HG02642 (cell line): ENCODE data around the gene KCNS1.

Source experiments
- ATAC-seq: cut with Tn5 transposase; IDR thresholded peaks from one replicate; pipeline ENCODE4 v1.9.1; 2021; ENCODE audit warnings: mild to moderate bottlenecking; ENCODE audit not compliant: unreplicated experiment, poor library complexity

Gene KCNS1

DNA sequence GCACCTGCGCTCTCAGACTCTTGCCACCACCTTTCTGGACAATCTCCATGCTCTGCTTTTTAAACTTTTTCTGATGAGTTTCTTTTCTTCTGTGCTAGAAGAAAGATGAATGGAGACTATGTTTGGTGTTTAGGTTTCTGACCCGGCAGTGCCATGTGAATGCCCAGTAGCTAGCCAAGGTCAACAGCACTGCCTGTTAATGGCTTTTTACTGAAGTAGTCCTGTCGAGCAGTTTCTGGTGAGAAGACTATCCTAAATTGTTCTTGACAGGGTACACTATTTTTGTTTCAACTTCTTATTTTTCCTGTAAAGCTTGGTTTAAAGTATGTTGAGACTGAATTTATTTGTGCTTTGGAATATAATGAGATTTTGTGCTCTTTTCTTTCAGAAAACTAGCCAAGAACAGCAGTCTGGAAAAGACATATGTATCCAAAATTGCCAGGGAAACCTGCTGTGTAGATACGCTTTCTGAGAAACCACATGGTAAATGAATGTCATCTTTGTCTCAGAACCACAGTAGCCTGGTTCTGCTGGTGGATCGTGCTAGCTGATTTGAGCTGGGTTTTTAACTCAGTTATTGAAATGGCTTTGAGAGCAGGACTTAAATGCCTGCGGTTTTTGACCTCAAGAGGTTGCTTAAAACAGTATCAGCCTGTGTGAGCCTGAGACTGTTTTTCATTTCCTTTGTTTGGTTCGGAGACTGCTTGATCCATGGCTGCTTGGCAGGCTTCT is 48.1 kb downstream of the KCNS1 start:
- no peak for ATAC-seq

DNA sequence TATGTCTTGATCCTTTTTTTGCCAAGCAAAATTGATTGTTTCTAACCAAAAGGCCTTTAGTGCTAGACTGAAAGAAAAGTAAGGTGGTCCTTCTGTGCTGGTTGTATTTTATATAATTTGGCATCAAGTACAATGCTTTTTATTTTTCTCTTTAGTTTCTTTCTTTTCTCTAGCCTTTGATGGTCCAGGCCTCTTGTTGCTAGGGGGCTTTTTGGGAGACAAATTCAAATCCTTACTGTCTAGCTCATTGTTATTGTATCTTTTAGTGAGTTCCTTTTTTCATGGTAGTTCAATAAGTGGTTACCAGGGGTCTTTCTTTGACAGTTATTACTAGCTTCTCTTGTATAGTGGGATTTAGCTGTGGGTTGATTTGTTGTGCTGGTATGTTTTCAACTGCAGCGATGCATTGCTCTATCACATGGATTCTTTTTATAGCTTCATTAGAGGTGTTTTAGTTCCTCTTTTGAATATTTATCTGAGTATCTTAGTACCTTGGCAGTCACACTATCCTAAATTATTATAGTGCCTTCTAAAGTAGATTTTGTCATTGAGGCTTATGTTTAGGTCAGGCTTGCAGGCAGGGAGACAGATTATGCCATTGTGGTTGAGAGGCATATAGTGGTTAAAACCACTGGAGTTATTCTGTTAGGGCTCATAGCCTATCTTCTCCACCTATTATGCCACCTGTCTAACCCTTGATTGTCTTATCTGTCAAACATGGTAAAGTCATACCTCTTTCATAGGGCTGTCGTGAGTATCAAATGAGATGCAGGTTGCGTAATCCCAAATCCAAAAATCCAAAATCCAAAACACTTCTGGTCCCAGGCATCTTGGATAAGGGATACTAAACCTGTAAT is 49.5 kb downstream of the KCNS1 start:
- no peak for ATAC-seq

DNA sequence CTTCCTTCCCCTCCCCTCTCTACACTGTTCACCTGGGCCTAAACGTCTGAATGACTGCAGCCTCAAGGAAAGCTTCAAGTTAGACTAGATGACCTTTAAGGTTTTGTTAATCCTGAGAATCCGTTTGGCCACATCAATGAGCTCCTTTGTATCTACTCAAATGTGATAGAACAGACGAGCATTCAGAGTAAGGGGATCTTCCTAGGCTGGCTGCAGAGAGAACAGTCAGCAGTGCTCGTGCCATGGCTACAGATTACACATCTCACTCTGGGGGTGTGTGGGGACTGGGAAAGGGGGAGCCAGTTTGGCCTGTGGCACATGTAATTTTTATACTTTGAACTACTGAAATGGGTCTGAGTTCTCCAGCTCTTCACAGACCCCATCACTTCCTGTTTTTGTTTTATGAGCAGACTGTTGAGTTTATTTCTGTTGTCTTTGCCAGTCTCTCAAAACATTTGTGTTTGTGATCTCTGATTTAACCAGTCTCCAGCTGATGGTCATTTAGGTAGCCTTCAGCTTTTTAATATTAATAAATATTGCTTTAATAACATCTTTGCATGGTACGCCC is 50.9 kb downstream of the KCNS1 start:
- ATAC-seq, result no peak

DNA sequence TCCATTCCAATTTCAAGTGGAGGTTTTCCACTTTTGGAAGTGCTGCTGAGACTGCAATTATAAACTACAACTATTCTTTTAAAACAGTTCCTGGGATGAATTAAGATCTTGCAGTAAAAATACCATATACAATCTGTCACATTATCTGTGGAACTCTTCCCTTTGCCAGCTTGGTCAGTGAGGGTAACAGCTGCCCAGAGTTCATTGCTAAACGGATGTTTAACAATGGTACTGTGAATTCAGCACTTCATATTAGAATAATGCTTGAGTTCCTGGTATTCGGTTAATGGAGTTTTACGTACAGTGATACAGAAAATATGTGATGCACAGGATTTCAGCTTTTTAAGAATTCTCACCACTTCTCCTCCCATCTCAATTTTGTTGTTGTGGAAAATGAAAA is 51.5 kb downstream of the KCNS1 start:
- ATAC-seq, result no peak

DNA sequence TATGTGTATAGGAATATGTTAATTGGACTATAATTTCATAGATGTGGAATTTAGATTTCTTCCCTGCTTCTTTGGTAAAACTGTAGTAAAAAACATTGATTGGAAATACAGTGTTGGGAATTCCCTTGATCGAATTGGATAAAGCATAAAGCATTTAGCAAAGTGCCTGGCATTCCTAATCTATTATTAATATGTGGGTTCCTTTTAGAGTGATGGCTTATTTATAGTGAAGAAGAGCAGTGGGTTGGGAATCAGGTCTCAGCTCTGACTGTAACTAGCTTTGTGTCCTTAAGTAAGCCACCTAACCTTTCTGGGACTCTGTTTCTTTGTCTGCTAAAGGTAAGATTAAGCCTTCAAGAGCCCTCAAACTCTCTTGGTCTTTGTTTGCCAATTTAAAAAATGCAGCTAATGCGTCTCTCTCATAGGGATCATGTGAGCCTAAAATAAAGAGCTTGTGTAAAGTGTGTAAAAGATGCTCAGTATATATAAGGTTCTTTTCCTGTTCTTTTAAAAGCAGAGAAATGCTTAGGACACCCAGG is 53.3 kb downstream of the KCNS1 start:
- ATAC-seq, result no peak

DNA sequence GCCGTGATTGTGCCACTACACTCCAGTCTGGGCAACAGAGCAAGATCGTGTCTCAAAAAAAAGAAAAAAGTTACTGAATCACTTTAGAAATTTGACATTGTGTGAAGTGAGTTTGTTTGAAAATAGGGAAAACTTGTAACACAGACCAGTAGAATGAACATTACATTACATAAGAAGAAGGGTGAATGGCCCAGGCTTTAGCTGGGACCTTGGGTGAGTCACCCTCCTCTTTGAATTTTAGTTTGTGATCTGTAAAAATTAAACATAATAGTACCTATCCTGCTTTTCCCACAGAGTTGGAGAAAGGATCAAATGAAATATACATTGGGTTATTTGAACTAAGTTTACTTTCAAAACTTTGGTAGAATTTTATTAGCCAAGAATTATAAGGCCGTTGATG is 56.3 kb downstream of the KCNS1 start:
- no peak for ATAC-seq

DNA sequence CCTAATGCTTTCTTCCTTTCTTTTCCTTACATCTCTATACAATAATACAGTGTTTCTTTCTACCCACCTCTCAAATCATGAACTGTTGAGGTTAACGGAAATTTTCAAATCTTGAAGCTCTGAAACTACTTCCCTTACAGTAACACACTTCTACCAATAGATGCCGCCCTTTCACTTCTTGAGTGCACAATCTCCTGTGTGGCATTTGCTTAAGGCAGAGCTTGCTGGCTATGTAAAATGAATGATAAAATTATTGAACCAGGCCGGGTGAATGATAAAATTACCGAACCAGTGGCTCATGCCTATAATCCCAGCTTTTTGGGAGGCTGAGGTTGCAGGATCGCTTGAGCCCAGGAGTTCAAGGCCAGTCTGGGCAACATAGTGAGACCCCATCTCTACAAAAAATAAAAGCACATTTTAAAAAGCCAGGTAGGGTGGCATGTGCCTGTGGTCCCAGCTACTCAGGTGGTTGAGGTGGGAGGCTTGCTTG is 56.8 kb downstream of the KCNS1 start:
- ATAC-seq, result no peak

DNA sequence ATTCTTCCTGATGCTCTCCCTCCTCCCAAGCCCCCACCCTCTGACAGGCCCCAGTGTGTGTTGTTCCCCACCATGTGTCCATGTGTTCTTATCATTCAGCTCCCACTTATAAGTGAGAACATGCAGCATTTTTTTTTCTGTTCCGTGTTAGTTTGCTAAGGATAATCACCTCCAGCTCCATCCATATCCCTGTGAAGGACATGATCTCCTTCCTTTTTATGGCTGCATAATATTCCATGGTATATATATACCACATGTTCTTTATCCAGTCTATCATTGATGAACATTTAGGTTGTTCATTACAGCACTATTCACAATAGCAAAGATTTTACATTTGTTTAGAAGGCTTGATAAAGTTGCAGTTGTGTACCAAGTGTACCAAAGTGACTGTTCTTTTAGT is 57.9 kb downstream of the KCNS1 start:
- ATAC-seq, result no peak
